ENCODE data around the gene PRKCB. TPM values are rescaled to one million over a fixed set of nuclear protein-coding genes. Genes with fewer than 3 reads are reported as not detected.
A peak's percentile ranks its signal among the peaks of the same experiment; 100 is the strongest.

Gene PRKCB
- total RNA-seq, 1 donor from 2014 or later: 28.7 TPM

GRCh38 chr16:24131294-24131693, 295.5 kb downstream of the PRKCB start:
- Mint-ChIP-seq H3K4me3 (ENCODE audit: unreplicated experiment) (no peak overlapping the region), H3K4me1 (ENCODE audit: unreplicated experiment) (peaks cover 22% of the 10 kb centered on the region), H3K9me3 (ENCODE audit: unreplicated experiment) (peaks cover 4% of the 10 kb centered on the region), H3K27ac (ENCODE audit: unreplicated experiment) (no peak overlapping the region), H3K27me3 (ENCODE audit: unreplicated experiment) (no peaks in the 10 kb centered on the region), H3K36me3 (ENCODE audit: low read depth, unreplicated experiment) (no peaks in the 10 kb centered on the region)
- no peak for DNase-seq (ENCODE audit: low spot score)
- TF ChIP-seq CTCF (IDR thresholded peaks at IDR 0.05; ENCODE audit: unreplicated experiment): no peak

- H3K27me3 Mint-ChIP-seq (ENCODE audit: unreplicated experiment): no peaks in the 10 kb centered on the region
- H3K36me3 Mint-ChIP-seq (ENCODE audit: low read depth, unreplicated experiment): no peaks in the 10 kb centered on the region
- peaks cover 4% of the 10 kb centered on the region for H3K9me3 Mint-ChIP-seq (ENCODE audit: unreplicated experiment)
- peaks cover 24% of the 10 kb centered on the region for H3K4me1 Mint-ChIP-seq (ENCODE audit: unreplicated experiment)
- H3K4me3 Mint-ChIP-seq (ENCODE audit: unreplicated experiment): no peak overlapping the region
- no peak for TF ChIP-seq CTCF (IDR thresholded peaks at IDR 0.05; ENCODE audit: unreplicated experiment)
- H3K27ac Mint-ChIP-seq (ENCODE audit: unreplicated experiment): peak overlapping the region; percentile 79
- no peak for DNase-seq (ENCODE audit: low spot score)
These were observed 296.4 kb downstream of the PRKCB start for GRCh38 chr16:24132048-24132796.

GRCh38 chr16:24132797-24133155, 297.0 kb downstream of the PRKCB start:
- TF ChIP-seq CTCF (IDR thresholded peaks at IDR 0.05; ENCODE audit: unreplicated experiment): no peak

GRCh38 chr16:24135624-24136565, 300.1 kb downstream of the PRKCB start:
- no peaks in the 10 kb centered on the region for H3K27me3 Mint-ChIP-seq (ENCODE audit: unreplicated experiment)
- peaks cover 41% of the 10 kb centered on the region for H3K4me1 Mint-ChIP-seq (ENCODE audit: unreplicated experiment)
- TF ChIP-seq CTCF (IDR thresholded peaks at IDR 0.05; ENCODE audit: unreplicated experiment): no peak
- peaks cover 4% of the 10 kb centered on the region for H3K9me3 Mint-ChIP-seq (ENCODE audit: unreplicated experiment)
- H3K27ac Mint-ChIP-seq (ENCODE audit: unreplicated experiment): peak overlapping the region; percentile 88
- H3K4me3 Mint-ChIP-seq (ENCODE audit: unreplicated experiment): no peak overlapping the region
- no peak for DNase-seq (ENCODE audit: low spot score)
- peaks cover 6% of the 10 kb centered on the region for H3K36me3 Mint-ChIP-seq (ENCODE audit: low read depth, unreplicated experiment)

More at GRCh38 chr16:24132797-24133155, 297.0 kb downstream of the PRKCB start:
- Mint-ChIP-seq H3K27ac (ENCODE audit: unreplicated experiment) (no peak overlapping the region), H3K36me3 (ENCODE audit: low read depth, unreplicated experiment) (no peaks in the 10 kb centered on the region), H3K27me3 (ENCODE audit: unreplicated experiment) (no peaks in the 10 kb centered on the region), H3K4me3 (ENCODE audit: unreplicated experiment) (no peak overlapping the region), H3K9me3 (ENCODE audit: unreplicated experiment) (peaks cover 4% of the 10 kb centered on the region), H3K4me1 (ENCODE audit: unreplicated experiment) (peaks cover 26% of the 10 kb centered on the region)
- no peak for DNase-seq (ENCODE audit: low spot score)
